RWPE1 (cell line): Measurements from ENCODE around the gene MYH7B.

Experiments
- CTCF ChIA-PET: fragments of 350-600 bp; sonication (Branson Sonifier 250); formaldehyde crosslinking; extraction: SDS; loops from one replicate; lab custom pipeline; 2021; lab: Yijun Ruan, JAX
- POLR2A ChIA-PET: fragments of 400-600 bp; formaldehyde crosslinking; extraction: SDS; loops from one replicate; lab custom pipeline; 2020; ENCODE audit warnings: antibody characterized with exemption; ENCODE audit not compliant: low non-redundant PET; lab: Yijun Ruan, JAX
- DNase-seq: peaks from one replicate; pipeline ENCODE4 v3.0.0; 2012; ENCODE audit warnings: low spot score
- H3K27ac ChIP-seq: fragments of 450-650 bp; 2 replicates; pipeline ENCODE4 v1.5.1; 2017
- CTCF ChIP-seq: fragments of 450-650 bp; conservative IDR thresholded peaks from 2 replicates; pipeline ENCODE4 v1.5.1; 2017; ENCODE audit warnings: low read depth, mild to moderate bottlenecking

Gene MYH7B

GRCh38 chr20:34982270-34983088, 26.8 kb downstream of the MYH7B start:
- no peak overlapping the region for H3K27ac ChIP-seq
- no peak for DNase-seq
- TF ChIP-seq CTCF, result no peak
- CTCF ChIA-PET, result no interaction called here
- POLR2A ChIA-PET, result no interaction called here

GRCh38 chr20:34983089-34983820, 27.6 kb downstream of the MYH7B start:
- no peak overlapping the region for H3K27ac ChIP-seq
- no peak for TF ChIP-seq CTCF
- ChIA-PET CTCF (interaction anchor here (0.5 to 1.8 kb wide), 2 partner anchors 16 to 111 kb away, joined by 3 to 7 read pairs; partner anchors contain the start of gene GGT7), POLR2A (no interaction called here)
- DNase-seq, result no peak

- ChIA-PET POLR2A (no interaction called here), CTCF (interaction anchor here (0.5 to 2.4 kb wide), 4 partner anchors 15 to 112 kb away, joined by 3 to 9 read pairs (median 5); partner anchors contain the start of gene GGT7)
- DNase-seq, result no peak
- no peak for TF ChIP-seq CTCF
- no peak overlapping the region for H3K27ac ChIP-seq
These were observed 28.5 kb downstream of the MYH7B start for GRCh38 chr20:34983995-34984735.

- CTCF ChIA-PET, result interaction anchor here (0.8 to 2.4 kb wide), 4 partner anchors 10 to 112 kb away, joined by 3 to 9 read pairs (median 5); partner anchors contain the start of gene GGT7
- POLR2A ChIA-PET, result no interaction called here
- DNase-seq, result peak; percentile 42
- no peak for TF ChIP-seq CTCF
- H3K27ac ChIP-seq, result no peak overlapping the region
These were observed 29.1 kb downstream of the MYH7B start for GRCh38 chr20:34984756-34985261.

- ChIA-PET POLR2A (no interaction called here), CTCF (interaction anchor here (0.8 to 2.4 kb wide), 4 partner anchors 11 to 112 kb away, joined by 3 to 9 read pairs (median 3); no protein-coding TSS in a partner anchor)
- TF ChIP-seq CTCF, result no peak
- no peak for DNase-seq
- H3K27ac ChIP-seq, result no peak overlapping the region
These were observed 30.0 kb downstream of the MYH7B start for GRCh38 chr20:34985461-34986310.
